Urinary bladder (tissue), 4 donors: Measurements from ENCODE around the gene SACM1L. TPM values are rescaled to one million over a fixed set of nuclear protein-coding genes. Genes with fewer than 3 reads are reported as not detected.
A peak's percentile ranks its signal among the peaks of the same experiment; 100 is the strongest.
"Not testable (repeated sequence)": the region's sequence is repeated elsewhere in the genome, so short reads cannot be mapped to it uniquely, and the experiment has no call there.

Source experiments
- DNase-seq: peaks from one replicate; pipeline ENCODE4 v3.0.0-alpha.2; 2015; ENCODE audit errors: extremely low spot score
- H3K27ac ChIP-seq: one replicate; pipeline ENCODE4 v1.5.1; 2013; ENCODE audit warnings: low read depth, mild to moderate bottlenecking, moderate library complexity
- H3K36me3 ChIP-seq: one replicate; pipeline ENCODE4 v1.6.1; 2013; ENCODE audit warnings: mild to moderate bottlenecking, moderate library complexity; ENCODE audit not compliant: insufficient read depth
- H3K4me1 ChIP-seq: one replicate; pipeline ENCODE4 v1.6.1; 2013; ENCODE audit warnings: mild to moderate bottlenecking, moderate library complexity; ENCODE audit not compliant: insufficient read depth
- H3K4me3 ChIP-seq: one replicate; pipeline ENCODE4 v1.5.1; 2013; ENCODE audit warnings: low read depth, low read length
- WGBS: extraction: QIAGEN DNeasy Blood & Tissue Kit; methylation state at CpG from one replicate; pipeline ENCODE4 v1.1.7; 2013; 5-methylcytosine and 5-hydroxymethylcytosine counted together
- polyA plus RNA-seq: library from polyadenylated mRNA; stranded (reverse); fragments of 200-250 nt; gene quantifications from one replicate; pipeline ENCODE4 v1.2.3, GENCODE V29; 2013
- total RNA-seq: library from RNA; depleted of rRNA; stranded (reverse); fragments of >200 nt; gene quantifications from one replicate; pipeline ENCODE4 v1.2.3, GENCODE V29; 2014
- donor health status: healthy with polysubstance abuse.
- donor health status: healthy.

The SACM1L gene
- total and polyA plus RNA-seq, 2 donors, result 23.4 to 77.9 TPM

- Histone ChIP-seq H3K36me3 (peaks cover 2% of the 10 kb centered on the region), H3K4me1 (no peaks in the 10 kb centered on the region), H3K4me3 (no peak overlapping the region), H3K27ac (no peak overlapping the region)
- DNase-seq, result no peak
- WGBS, result 92% methylated on average over 10 of the region's 10 CpGs
These were observed 11.4 kb upstream of the SACM1L start for GRCh38 chr3:45677841-45678240.

- no peak overlapping the region for H3K4me3 ChIP-seq
- no peak overlapping the region for H3K27ac ChIP-seq
These were observed 9.4 kb upstream of the SACM1L start for GRCh38 chr3:45679805-45680204.

GRCh38 chr3:45681221-45681620, 8.0 kb upstream of the SACM1L start:
- no peaks in the 10 kb centered on the region for H3K4me1 ChIP-seq
- no peak for DNase-seq
- WGBS, result 93% methylated on average over 1 of the region's 1 CpG
- H3K27ac ChIP-seq, result no peak overlapping the region
- H3K36me3 ChIP-seq, result no peaks in the 10 kb centered on the region
- H3K4me3 ChIP-seq, result no peak overlapping the region

More at GRCh38 chr3:45679805-45680204, 9.4 kb upstream of the SACM1L start:
- Histone ChIP-seq H3K36me3 (no peaks in the 10 kb centered on the region), H3K4me1 (no peaks in the 10 kb centered on the region)
- DNase-seq, result no peak
- WGBS, result 84% methylated on average over 8 of the region's 8 CpGs

- Histone ChIP-seq H3K36me3 (no peaks in the 10 kb centered on the region), H3K27ac (no peak overlapping the region), H3K4me3 (no peak overlapping the region), H3K4me1 (no peaks in the 10 kb centered on the region)
- DNase-seq, result no peak
- WGBS, result 95% methylated on average over 3 of the region's 3 CpGs
These were observed 7.3 kb upstream of the SACM1L start for GRCh38 chr3:45681846-45682245.

- Histone ChIP-seq H3K4me1 (no peaks in the 10 kb centered on the region), H3K27ac (no peak overlapping the region), H3K4me3 (no peak overlapping the region), H3K36me3 (no peaks in the 10 kb centered on the region)
- DNase-seq, result no peak
- WGBS, result 97% methylated on average over 2 of the region's 2 CpGs
These were observed 6.9 kb upstream of the SACM1L start for GRCh38 chr3:45682311-45682710.

- H3K36me3 ChIP-seq, result no peaks in the 10 kb centered on the region
- H3K27ac ChIP-seq, result no peak overlapping the region
- no peak for DNase-seq
- H3K4me3 ChIP-seq, result no peak overlapping the region
- 75% methylated on average over 5 of the region's 5 CpGs for WGBS
- H3K4me1 ChIP-seq, result no peaks in the 10 kb centered on the region
These were observed 6.4 kb upstream of the SACM1L start for GRCh38 chr3:45682786-45683185.

- H3K27ac ChIP-seq, result no peak overlapping the region
- H3K4me1 ChIP-seq, result peaks cover 2% of the 10 kb centered on the region
- no peak for DNase-seq
- H3K36me3 ChIP-seq, result no peaks in the 10 kb centered on the region
- 75% methylated on average over 13 of the region's 13 CpGs for WGBS
- H3K4me3 ChIP-seq, result no peak overlapping the region
These were observed 5.5 kb upstream of the SACM1L start for GRCh38 chr3:45683417-45684326.

- 48% methylated on average over 12 of the region's 12 CpGs for WGBS
- no peak for DNase-seq
- H3K36me3 ChIP-seq, result no peaks in the 10 kb centered on the region
- H3K4me1 ChIP-seq, result peaks cover 2% of the 10 kb centered on the region
- H3K4me3 ChIP-seq, result no peak overlapping the region
- no peak overlapping the region for H3K27ac ChIP-seq
These were observed 4.8 kb upstream of the SACM1L start for GRCh38 chr3:45684327-45684892.

- H3K36me3 ChIP-seq, DNase-seq, H3K4me1 ChIP-seq, H3K4me3 ChIP-seq, H3K27ac ChIP-seq: not testable (repeated sequence)
- 40% methylated on average over 4 of the region's 4 CpGs for WGBS
These were observed 3.5 kb upstream of the SACM1L start for GRCh38 chr3:45685722-45686121.

- WGBS, result 89% methylated on average over 7 of the region's 7 CpGs
These were observed 2.3 kb upstream of the SACM1L start for GRCh38 chr3:45686850-45687249.

GRCh38 chr3:45687828-45688193, 1.4 kb upstream of the SACM1L start:
- H3K4me3 ChIP-seq, result no peak overlapping the region
- H3K27ac ChIP-seq, result no peak overlapping the region
- H3K4me1 ChIP-seq, result peaks cover 4% of the 10 kb centered on the region
- no peak for DNase-seq
- H3K36me3 ChIP-seq, result no peaks in the 10 kb centered on the region
- WGBS, result 34% methylated on average over 4 of the region's 4 CpGs

More at GRCh38 chr3:45686850-45687249, 2.3 kb upstream of the SACM1L start:
- H3K4me1 ChIP-seq, result peaks cover 4% of the 10 kb centered on the region
- H3K36me3 ChIP-seq, result no peaks in the 10 kb centered on the region
- H3K4me3 ChIP-seq, result no peak overlapping the region
- H3K27ac ChIP-seq, result no peak overlapping the region
- no peak for DNase-seq

- H3K36me3 ChIP-seq, result no peaks in the 10 kb centered on the region
- no peak overlapping the region for H3K27ac ChIP-seq
- peaks cover 4% of the 10 kb centered on the region for H3K4me1 ChIP-seq
- 2% methylated on average over 35 of the region's 35 CpGs for WGBS
- H3K4me3 ChIP-seq, result peak overlapping the region; percentile 47
- no peak for DNase-seq
These were observed 858 bp upstream of the SACM1L start for GRCh38 chr3:45688194-45688881.

GRCh38 chr3:45689787-45690145, 570 bp downstream of the SACM1L start:
- no peaks in the 10 kb centered on the region for H3K36me3 ChIP-seq
- DNase-seq, result no peak
- H3K4me3 ChIP-seq, result peak overlapping the region; percentile 93
- H3K27ac ChIP-seq, result peak overlapping the region; percentile 97
- WGBS, result 2% methylated on average over 8 of the region's 8 CpGs
- peaks cover 4% of the 10 kb centered on the region for H3K4me1 ChIP-seq
